HepG2 (cell line): ENCODE measurements around the gene SERPINF2. TPM values are rescaled to one million over a fixed set of nuclear protein-coding genes. Genes with fewer than 3 reads are reported as not detected.
"Not testable (repeated sequence)": the region's sequence is repeated elsewhere in the genome, so short reads cannot be mapped to it uniquely, and the experiment has no call there.

Source experiments
- ATAC-seq: fragments of 200-7000 bp; cut with Tn5 transposase; 3 replicates; pipeline ENCODE4 v1.9.1; 2020; ENCODE audit warnings: mild to moderate bottlenecking, moderate library complexity
- BruUV-seq: library from RNA; stranded (reverse); fragments of 400-500 nt; replicated peaks from 2 replicates; lab custom pipeline; 2021; lab: Mats Ljungman, UMichigan
- CTCF ChIA-PET: fragments of 300-600 bp; formaldehyde crosslinking; extraction: SDS; loops from one replicate; lab custom pipeline; 2021; ENCODE audit warnings: low total read pairs, inconsistent platforms, low intra/inter-chr PET ratio; lab: Yijun Ruan, JAX
- POLR2A ChIA-PET: fragments of 350-600 bp; sonication (Branson Sonifier 250); formaldehyde crosslinking; loops from one replicate; lab custom pipeline; 2020; ENCODE audit warnings: antibody characterized with exemption, inconsistent platforms; lab: Yijun Ruan, JAX
- DNase-seq: peaks from one replicate; pipeline ENCODE4 v3.0.0-alpha.2; 2015; ENCODE audit warnings: low spot score
- FAIRE-seq: peaks from 3 replicates; lab custom pipeline; 2011; peaks lifted over from hg19 to GRCh38; lab: Jason Lieb, UNC
- H2AFZ ChIP-seq: one replicate; pipeline ENCODE4 v1.6.1; 2011; ENCODE audit warnings: low read length, inconsistent platforms
- H3K27ac ChIP-seq: fragments of 300-600 bp; 3 replicates; pipeline ENCODE4 v1.8.0; 2011; ENCODE audit warnings: mixed run types, mild to moderate bottlenecking, mixed read lengths, low read length, inconsistent platforms; ENCODE audit not compliant: insufficient read depth; ENCODE audit errors: extremely low read length
- H3K27me3 ChIP-seq, 2 experiments: fragments of 200-600 bp in 1 of 2; 2 replicates in 1 of 2; 3 replicates in 1 of 2; pipeline versions ENCODE4 v1.6.0 to v1.8.0; 2011; ENCODE audit warnings: low read length in 2 of 2, mild to moderate bottlenecking in 2 of 2, moderate library complexity in 2 of 2, inconsistent platforms in 1 of 2; ENCODE audit not compliant: insufficient read depth in 2 of 2, control insufficient read depth in 1 of 2
- H3K36me3 ChIP-seq, 2 experiments: fragments of 200-600 bp in 1 of 2; replicated peaks in 1 of 2; 2 replicates in 1 of 2; 3 replicates in 1 of 2; pipeline versions ENCODE4 v1.5.1 to v1.8.0; 2011; ENCODE audit warnings: low read length in 2 of 2, inconsistent platforms in 1 of 2; ENCODE audit not compliant: insufficient read depth in 2 of 2, control insufficient read depth in 1 of 2
- H3K4me1 ChIP-seq: 2 replicates; pipeline ENCODE4 v1.5.1; 2012; ENCODE audit warnings: low read length, inconsistent platforms; ENCODE audit not compliant: insufficient read depth
- H3K4me2 ChIP-seq: 2 replicates; pipeline ENCODE4 v1.6.0; 2011; ENCODE audit warnings: low read depth, low read length, inconsistent platforms
- H3K4me3 ChIP-seq, 3 experiments: fragments of 200-600 bp in 1 of 3; sonication (generic), shearing (Covaris generic) in 1 of 3; replicated peaks in 1 of 3; 2 replicates each; pipeline ENCODE4 v1.5.1; 2011 to 2016; ENCODE audit warnings: low read length in 3 of 3, inconsistent platforms in 2 of 3, low read depth in 2 of 3, mild to moderate bottlenecking in 2 of 3, control low read depth in 1 of 3, mixed read lengths in 1 of 3; ENCODE audit not compliant: insufficient read depth in 1 of 3
- H3K79me2 ChIP-seq: one replicate; pipeline ENCODE4 v1.6.1; 2011; ENCODE audit warnings: low read length, inconsistent platforms; ENCODE audit not compliant: insufficient read depth
- H3K9ac ChIP-seq: 2 replicates; pipeline ENCODE4 v1.6.0; 2011; ENCODE audit warnings: mild to moderate bottlenecking, low read depth, low read length, inconsistent platforms; ENCODE audit not compliant: insufficient read depth
- H3K9me3 ChIP-seq: 2 replicates; pipeline ENCODE4 v1.5.1; 2012; ENCODE audit warnings: mild to moderate bottlenecking, low read length
- H4K20me1 ChIP-seq: 2 replicates; pipeline ENCODE4 v1.6.0; 2011; ENCODE audit warnings: inconsistent platforms, mild to moderate bottlenecking, low read length, moderate library complexity; ENCODE audit not compliant: insufficient read depth
- AHR ChIP-seq: IDR thresholded peaks from 2 replicates; pipeline ENCODE4 v1.6.1; 2018; ENCODE audit warnings: missing genetic modification reagents, missing compliant biosample characterization
- GABPA ChIP-seq, 2 experiments: IDR thresholded peaks; 2 replicates each; pipeline ENCODE4 v1.6.1; 2011 to 2016; ENCODE audit warnings: low read depth in 2 of 2, low read length in 1 of 2, missing biosample characterization in 1 of 2, missing genetic modification characterization in 1 of 2
- LRRFIP1 ChIP-seq: sonication (generic); formaldehyde crosslinking; conservative IDR thresholded peaks from 2 replicates; pipeline ENCODE4 v1.4.0; 2020; ENCODE audit warnings: missing genetic modification reagents
- MED8 ChIP-seq: sonication (generic); formaldehyde crosslinking; IDR thresholded peaks from 2 replicates; pipeline ENCODE4 v1.8.1; 2023; ENCODE audit warnings: mild to moderate bottlenecking, missing genetic modification reagents; ENCODE audit not compliant: insufficient replicate concordance
- SP1 ChIP-seq, 2 experiments: fragments of 450-650 bp in 1 of 2; sonication (generic) in 1 of 2; formaldehyde crosslinking in 1 of 2; IDR thresholded peaks; 2 replicates each; pipeline versions ENCODE4 v1.4.0 to v1.6.1; 2016 to 2020; ENCODE audit warnings: missing genetic modification reagents in 1 of 2
- SRSF4 ChIP-seq: fragments of 200-400 bp; formaldehyde crosslinking; IDR thresholded peaks from one replicate; pipeline ENCODE4 v1.6.1; 2018; ENCODE audit warnings: mild to moderate bottlenecking, low read depth, low read length, moderate library complexity; ENCODE audit not compliant: poor library complexity, severe bottlenecking
- U2AF2 ChIP-seq: fragments of 200-400 bp; formaldehyde crosslinking; IDR thresholded peaks from 2 replicates; pipeline ENCODE4 v1.6.1; 2017; ENCODE audit warnings: low read depth, mild to moderate bottlenecking, low read length
- ZNF331 ChIP-seq: sonication (generic); formaldehyde crosslinking; IDR thresholded peaks from 2 replicates; pipeline ENCODE4 v1.4.0; 2020; ENCODE audit warnings: missing genetic modification reagents
- ZNF407 ChIP-seq: sonication (generic); formaldehyde crosslinking; IDR thresholded peaks from one replicate; pipeline ENCODE4 v1.5.1; 2020; ENCODE audit warnings: mild to moderate bottlenecking, missing genetic modification reagents; ENCODE audit errors: not compliant biosample characterization
- ZNF562 ChIP-seq: sonication (generic); formaldehyde crosslinking; IDR thresholded peaks from 2 replicates; pipeline ENCODE4 v1.8.0; 2022; ENCODE audit warnings: missing genetic modification reagents, borderline replicate concordance
- ZNF782 ChIP-seq: sonication (generic); formaldehyde crosslinking; IDR thresholded peaks from 2 replicates; pipeline ENCODE4 v1.4.0; 2020; ENCODE audit warnings: missing genetic modification reagents, mild to moderate bottlenecking, borderline replicate concordance
- ZSCAN12 ChIP-seq: sonication (generic); formaldehyde crosslinking; IDR thresholded peaks from 2 replicates; pipeline ENCODE4 v1.9.0; 2021; ENCODE audit warnings: mild to moderate bottlenecking, missing genetic modification reagents
- WGBS: methylation state at CpG from one replicate; pipeline ENCODE4 v1.1.6; 2017; ENCODE audit warnings: low lambda C conversion rate; 5-methylcytosine and 5-hydroxymethylcytosine counted together
- in situ Hi-C: cut with HindIII; loops from 2 replicates; pipeline ENCODE4 v1.10.0; 2017; ENCODE audit warnings: low pct_unique_long_range_greater_than_20kb; ENCODE audit not compliant: extremely low pct_ligation_motif_present
- intact Hi-C: fragments of 100-400 bp; cut with micrococcal nuclease; formaldehyde crosslinking; loops from one replicate; pipeline ENCODE4 v1.10.0; 2022; ENCODE audit not compliant: unreplicated experiment
- polyA plus RNA-seq, 8 experiments: library from polyadenylated mRNA; depleted of rRNA in 3 of 8; stranded (reverse) in 7 of 8; unstranded in 1 of 8; fragments of >200 nt; fragmentation: Illumina TruSeq in 4 of 8; extraction: Trizol in 4 of 8; gene quantifications; 2 replicates each; pipeline versions ENCODE4 v1.2.1 to v1.2.3, GENCODE V29; 2011 to 2016; ENCODE audit warnings: low read depth in 4 of 8, missing spikeins in 1 of 8, mixed read lengths in 1 of 8; ENCODE audit not compliant: insufficient read depth in 1 of 8
- total RNA-seq, 5 experiments: library from RNA; depleted of rRNA; stranded (reverse); fragments of >200 nt; fragmentation: Illumina TruSeq; extraction: Trizol; gene quantifications; 2 replicates each; pipeline ENCODE4 v1.2.3, GENCODE V29; 2016; ENCODE audit warnings: low read depth in 1 of 5

The SERPINF2 gene
- total and polyA plus RNA-seq, 2 of the 13 experiments (the other 11 are each of a cell fraction or from before 2014, with no cell fraction given): 309 to 548 TPM

GRCh38 chr17:1707107-1707506 is 35.6 kb upstream of the SERPINF2 start (continued):
- TF ChIP-seq ZNF407 (no peak), LRRFIP1 (CRISPR knock-in tag) (no peak), AHR (CRISPR knock-in tag) (no peak), SP1 (IDR thresholded peaks at IDR 0.05) (no peak), SP1 (CRISPR knock-in tag; IDR thresholded peaks at IDR 0.05) (no peak), ZSCAN12 (CRISPR knock-in tag) (no peak), GABPA (IDR thresholded peaks at IDR 0.05; ENCODE audit: low read depth, low read length) (no peak), GABPA (CRISPR knock-in tag; IDR thresholded peaks at IDR 0.05; ENCODE audit: low read depth) (no peak), SRSF4 (no peak), ZNF562 (CRISPR knock-in tag) (no peak), ZNF782 (CRISPR knock-in tag) (no peak), U2AF2 (no peak), MED8 (no peak), ZNF331 (CRISPR knock-in tag) (no peak)
- TF ChIP-seq, all 625 proteins: peak for 0

GRCh38 chr17:1708791-1709346 is 33.8 kb upstream of the SERPINF2 start:
- 86% methylated on average over 10 of the region's 10 CpGs for WGBS
- H4K20me1 ChIP-seq, H3K9me3 ChIP-seq, DNase-seq, H2AFZ ChIP-seq, FAIRE-seq, H3K4me3 ChIP-seq, ATAC-seq, BruUV-seq, intact Hi-C loops, CTCF ChIA-PET, H3K27me3 ChIP-seq, H3K27ac ChIP-seq, H3K9ac ChIP-seq, H3K79me2 ChIP-seq: not testable (repeated sequence)
- peaks cover 6 to 19% of the 10 kb centered on the region in 2 experiments for H3K36me3 ChIP-seq
- POLR2A ChIA-PET: interaction anchor here (1.1 kb wide), 1 partner anchor 54 kb away, joined by 6 read pairs; no protein-coding TSS in a partner anchor
- peaks cover 26% of the 10 kb centered on the region for H3K4me1 ChIP-seq
- in situ Hi-C loops: loop anchor here (25.0 kb wide), 1 partner anchor 328 kb away; the partner anchor contains the start of genes DPH1, OVCA2 and RTN4RL1
- peak overlapping the region; percentile 76; the same call in 1 of the 2 replicates for H3K4me2 ChIP-seq
